Adipocyte (in vitro differentiated cells): ENCODE data around the gene C10orf67.
A peak's percentile ranks its signal among the peaks of the same experiment; 100 is the strongest.

Experiments used
- DNase-seq: peaks from one replicate; pipeline ENCODE4 v3.0.0-alpha.2; 2015; ENCODE audit warnings: low read depth
- H3K27me3 ChIP-seq: replicated peaks from 2 replicates; pipeline ENCODE4 v1.7.0; 2013; ENCODE audit warnings: mild to moderate bottlenecking, low read length, moderate library complexity; ENCODE audit not compliant: control insufficient read depth, insufficient read depth
- H3K36me3 ChIP-seq: 2 replicates; pipeline ENCODE4 v1.7.0; 2013; ENCODE audit warnings: low read length, mild to moderate bottlenecking, moderate library complexity; ENCODE audit not compliant: control insufficient read depth, insufficient read depth, severe bottlenecking
- H3K4me1 ChIP-seq: 2 replicates; pipeline ENCODE4 v1.7.0; 2013; ENCODE audit warnings: mild to moderate bottlenecking, low read length, moderate library complexity; ENCODE audit not compliant: control insufficient read depth, insufficient read depth
- H3K4me3 ChIP-seq: 2 replicates; pipeline ENCODE4 v1.7.0; 2013; ENCODE audit warnings: mild to moderate bottlenecking, low read length, moderate library complexity
- H3K9ac ChIP-seq: 2 replicates; pipeline ENCODE4 v1.7.0; 2013; ENCODE audit warnings: mild to moderate bottlenecking, low read length, moderate library complexity
- H3K9me3 ChIP-seq: 2 replicates; pipeline ENCODE4 v1.7.0; 2013; ENCODE audit warnings: mild to moderate bottlenecking, low read length, moderate library complexity; ENCODE audit not compliant: control insufficient read depth

C10orf67 gene

GRCh38 chr10:23174977-23175512 lies 169.6 kb downstream of the C10orf67 start:
- no peak for DNase-seq
- peaks cover under 1% of the 10 kb centered on the region for H3K4me1 ChIP-seq
- no peak overlapping the region for H3K9ac ChIP-seq
- peaks cover 68% of the 10 kb centered on the region for H3K27me3 ChIP-seq
- no peak overlapping the region for H3K4me3 ChIP-seq
- H3K9me3 ChIP-seq: peaks cover 4% of the 10 kb centered on the region
- H3K36me3 ChIP-seq: no peaks in the 10 kb centered on the region

DNA sequence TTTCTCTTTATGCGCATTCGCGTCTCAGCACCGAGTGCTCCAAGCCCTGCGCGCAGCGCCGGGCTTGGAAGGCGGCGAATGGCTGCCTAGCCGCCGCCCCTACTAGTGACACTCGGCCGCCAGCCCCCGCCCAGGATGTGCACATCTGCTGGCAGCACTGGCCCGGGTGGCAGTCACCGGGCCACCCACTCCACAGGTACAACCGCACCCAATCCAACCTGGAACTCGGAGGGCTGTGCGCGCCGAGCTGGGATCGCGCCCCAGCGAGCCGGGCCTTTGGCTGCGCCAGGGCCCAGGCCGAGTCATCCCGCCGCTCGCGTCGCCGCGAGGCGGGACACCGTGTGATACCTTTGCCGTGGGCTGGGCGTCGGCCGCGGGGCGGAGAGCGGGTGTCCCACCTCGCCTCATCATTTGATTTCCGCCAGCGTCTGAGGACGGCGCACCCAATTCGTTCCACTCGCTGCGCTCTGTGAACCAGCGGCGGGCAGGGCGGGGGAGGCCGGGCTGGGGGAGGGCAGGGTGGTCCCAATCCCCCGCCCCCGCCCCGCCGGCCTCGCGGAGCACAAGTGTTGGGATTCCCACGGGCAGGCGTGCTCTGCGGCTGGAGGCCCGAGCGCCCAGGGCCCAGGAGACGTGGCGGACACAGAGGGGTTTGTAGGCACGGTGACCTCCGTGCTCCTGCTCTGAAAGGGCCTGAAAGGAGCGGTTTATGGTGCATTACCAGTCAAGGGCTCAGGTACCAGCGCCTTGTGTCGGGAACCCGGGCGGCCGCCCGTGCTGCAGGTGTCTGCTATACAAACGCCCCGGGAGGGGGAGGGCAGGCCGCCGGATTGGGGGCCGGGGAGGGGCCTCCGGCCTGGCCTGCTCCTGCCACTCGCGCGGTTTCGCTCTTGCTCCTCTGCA lies 170.3 kb downstream of the C10orf67 start:
- Histone ChIP-seq H3K9me3 (peaks cover 4% of the 10 kb centered on the region), H3K4me1 (peaks cover 2% of the 10 kb centered on the region), H3K4me3 (no peak overlapping the region), H3K9ac (no peak overlapping the region), H3K27me3 (peaks cover 68% of the 10 kb centered on the region), H3K36me3 (no peaks in the 10 kb centered on the region)
- DNase-seq: no peak

DNA sequence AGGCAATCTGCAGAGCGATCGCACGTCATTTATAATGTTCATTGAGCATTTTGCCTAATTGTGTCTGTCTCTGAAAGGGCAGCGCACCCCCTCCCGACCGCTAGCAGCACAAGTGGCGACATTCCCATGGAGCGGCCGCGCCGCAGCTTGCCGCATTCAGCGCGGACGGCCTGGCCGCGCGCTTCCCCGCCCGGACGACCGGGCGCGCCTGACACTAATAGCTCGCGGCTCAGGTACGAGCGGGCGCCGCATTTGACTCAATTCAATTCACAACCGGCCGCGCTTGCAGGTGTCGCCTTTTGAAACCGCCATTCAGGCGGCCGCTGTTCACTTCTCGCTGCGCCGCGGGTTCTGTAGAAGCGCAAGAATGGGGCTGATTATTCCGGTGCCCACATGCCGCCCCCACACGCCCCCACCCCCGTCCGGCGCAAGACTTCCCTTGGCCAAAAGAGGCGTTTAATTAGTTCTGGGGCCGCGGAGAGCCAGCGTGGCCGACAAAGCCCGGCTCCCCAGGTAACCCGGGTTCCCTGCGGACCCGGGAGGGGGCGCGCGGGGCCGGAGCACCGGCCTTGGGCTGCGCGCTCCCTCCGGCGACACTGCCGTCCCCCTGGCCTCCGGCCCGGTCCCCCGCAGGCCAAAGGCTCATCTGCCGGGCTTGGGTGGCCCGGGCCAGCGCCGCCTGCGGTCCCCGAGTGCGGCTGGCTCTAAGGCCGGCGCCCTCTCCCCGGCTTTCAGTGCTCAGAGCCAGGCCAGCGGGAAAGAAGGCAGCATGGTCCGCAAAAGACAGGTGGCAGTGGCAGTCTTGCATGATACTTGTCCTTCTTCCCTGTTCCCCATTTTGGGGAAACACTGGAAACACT lies 171.2 kb downstream of the C10orf67 start:
- Histone ChIP-seq H3K4me3 (no peak overlapping the region), H3K4me1 (peaks cover 2% of the 10 kb centered on the region), H3K9ac (no peak overlapping the region), H3K9me3 (no peaks in the 10 kb centered on the region), H3K36me3 (no peaks in the 10 kb centered on the region), H3K27me3 (peaks cover 65% of the 10 kb centered on the region)
- DNase-seq: no peak

DNA sequence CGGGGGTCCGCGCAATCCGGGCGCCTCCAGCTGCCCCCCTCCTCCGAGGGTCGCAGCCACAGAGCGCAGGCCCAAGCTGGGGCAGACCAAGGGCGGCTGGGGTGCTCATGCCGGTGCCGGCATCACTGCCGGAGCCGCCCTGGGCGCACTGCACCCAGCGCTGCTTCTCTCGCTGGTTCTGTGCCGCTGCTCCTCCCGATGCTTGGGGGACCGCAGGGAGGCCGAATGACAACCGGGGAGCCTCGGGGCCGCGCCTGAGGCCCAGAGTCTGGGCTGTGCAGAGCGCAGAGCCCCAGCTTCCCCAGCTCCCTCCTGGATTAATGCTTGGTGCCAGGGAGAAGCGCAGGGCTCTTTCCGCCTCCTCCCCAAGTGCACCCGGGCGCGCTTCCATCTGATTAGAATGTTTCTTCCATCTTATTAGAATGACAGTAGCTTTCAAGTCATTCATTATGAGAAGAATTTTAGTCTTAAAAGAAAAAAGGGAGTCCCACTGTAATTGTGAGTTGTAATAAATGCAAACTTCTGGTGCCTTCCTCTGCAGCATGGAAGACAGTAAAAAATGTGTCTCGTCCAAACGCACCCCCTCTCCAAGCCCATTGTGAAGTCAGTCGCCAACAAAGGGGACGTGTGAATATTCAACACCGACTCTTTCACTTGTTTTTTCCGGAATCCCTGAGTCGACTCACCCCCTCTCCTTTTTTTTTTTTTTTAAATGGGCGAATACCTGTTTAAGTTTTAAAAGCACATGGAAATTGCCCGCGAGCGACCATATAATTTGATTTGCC lies 172.0 kb downstream of the C10orf67 start:
- H3K9ac ChIP-seq: no peak overlapping the region
- H3K9me3 ChIP-seq: no peaks in the 10 kb centered on the region
- peaks cover 64% of the 10 kb centered on the region for H3K27me3 ChIP-seq
- peaks cover 2% of the 10 kb centered on the region for H3K4me1 ChIP-seq
- H3K36me3 ChIP-seq: no peaks in the 10 kb centered on the region
- DNase-seq: no peak
- no peak overlapping the region for H3K4me3 ChIP-seq

- Histone ChIP-seq H3K9ac (no peak overlapping the region), H3K36me3 (no peaks in the 10 kb centered on the region), H3K4me1 (peaks cover 2% of the 10 kb centered on the region), H3K9me3 (no peaks in the 10 kb centered on the region), H3K4me3 (no peak overlapping the region), H3K27me3 (peaks cover 60% of the 10 kb centered on the region)
- peak; percentile 39 for DNase-seq
These were observed 173.2 kb downstream of the C10orf67 start for GRCh38 chr10:23171232-23171876.

DNA sequence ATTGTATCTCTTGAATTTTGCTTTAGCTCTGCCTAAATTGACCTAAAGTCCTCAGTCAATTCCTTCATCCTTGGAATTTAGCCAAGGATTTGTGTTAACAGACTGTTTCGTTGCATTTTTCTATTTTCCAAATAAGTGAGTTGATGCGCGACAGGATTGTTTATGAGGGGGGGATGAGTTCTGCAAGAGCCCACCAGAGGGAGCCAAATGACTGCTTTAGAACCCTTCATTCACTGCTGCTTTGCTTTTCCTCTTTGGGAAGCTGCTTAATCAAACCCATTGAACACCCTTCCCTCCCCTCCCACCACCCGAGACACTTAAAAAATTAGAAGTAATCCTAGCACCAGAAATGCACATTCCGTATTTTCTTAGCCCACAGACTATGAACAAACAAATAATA lies 186.2 kb downstream of the C10orf67 start:
- DNase-seq: peak; percentile 81
- Histone ChIP-seq H3K4me3 (peak overlapping the region; percentile 56), H3K4me1 (peaks cover 3% of the 10 kb centered on the region), H3K27me3 (peaks cover 32% of the 10 kb centered on the region), H3K36me3 (no peaks in the 10 kb centered on the region), H3K9ac (no peak overlapping the region), H3K9me3 (no peaks in the 10 kb centered on the region)

DNA sequence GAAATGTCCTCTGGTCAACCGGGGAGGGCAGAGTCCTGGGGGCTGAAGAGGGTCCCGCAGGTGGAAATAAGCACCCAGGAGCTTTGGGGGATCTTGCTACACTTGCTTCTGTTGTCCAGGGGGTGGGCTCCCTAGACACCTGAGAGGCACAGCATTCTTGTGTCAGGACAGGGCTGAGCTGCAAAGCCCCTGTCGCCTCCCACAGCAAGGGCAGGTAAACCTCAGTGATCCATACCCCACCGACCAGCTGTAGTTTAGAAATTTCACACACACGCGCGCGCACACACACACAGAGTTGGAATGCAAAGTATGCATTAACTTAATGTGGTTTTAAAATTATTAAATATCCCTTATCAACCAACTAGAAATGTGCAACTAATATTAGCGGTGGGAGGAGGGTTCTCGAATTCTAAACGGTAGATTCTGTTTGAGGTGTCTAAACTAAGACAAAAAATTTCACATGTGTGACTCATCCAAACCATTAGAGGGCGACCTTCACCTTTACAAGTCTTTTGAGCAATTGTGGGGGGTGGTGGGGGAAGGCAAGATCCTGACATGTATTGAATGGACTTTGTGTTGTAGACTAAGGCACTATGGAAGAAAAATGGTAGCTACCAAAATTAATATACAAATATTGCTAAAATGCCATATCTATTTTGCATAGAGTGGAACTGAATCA lies 186.8 kb downstream of the C10orf67 start:
- DNase-seq: peak; percentile 57
- peaks cover 3% of the 10 kb centered on the region for H3K4me1 ChIP-seq
- H3K27me3 ChIP-seq: peaks cover 32% of the 10 kb centered on the region
- peak overlapping the region; percentile 56 for H3K4me3 ChIP-seq
- no peaks in the 10 kb centered on the region for H3K36me3 ChIP-seq
- H3K9ac ChIP-seq: no peak overlapping the region
- no peaks in the 10 kb centered on the region for H3K9me3 ChIP-seq

- H3K9ac ChIP-seq: no peak overlapping the region
- no peaks in the 10 kb centered on the region for H3K9me3 ChIP-seq
- peaks cover 31% of the 10 kb centered on the region for H3K27me3 ChIP-seq
These were observed 187.3 kb downstream of the C10orf67 start for GRCh38 chr10:23157239-23157681.

DNA sequence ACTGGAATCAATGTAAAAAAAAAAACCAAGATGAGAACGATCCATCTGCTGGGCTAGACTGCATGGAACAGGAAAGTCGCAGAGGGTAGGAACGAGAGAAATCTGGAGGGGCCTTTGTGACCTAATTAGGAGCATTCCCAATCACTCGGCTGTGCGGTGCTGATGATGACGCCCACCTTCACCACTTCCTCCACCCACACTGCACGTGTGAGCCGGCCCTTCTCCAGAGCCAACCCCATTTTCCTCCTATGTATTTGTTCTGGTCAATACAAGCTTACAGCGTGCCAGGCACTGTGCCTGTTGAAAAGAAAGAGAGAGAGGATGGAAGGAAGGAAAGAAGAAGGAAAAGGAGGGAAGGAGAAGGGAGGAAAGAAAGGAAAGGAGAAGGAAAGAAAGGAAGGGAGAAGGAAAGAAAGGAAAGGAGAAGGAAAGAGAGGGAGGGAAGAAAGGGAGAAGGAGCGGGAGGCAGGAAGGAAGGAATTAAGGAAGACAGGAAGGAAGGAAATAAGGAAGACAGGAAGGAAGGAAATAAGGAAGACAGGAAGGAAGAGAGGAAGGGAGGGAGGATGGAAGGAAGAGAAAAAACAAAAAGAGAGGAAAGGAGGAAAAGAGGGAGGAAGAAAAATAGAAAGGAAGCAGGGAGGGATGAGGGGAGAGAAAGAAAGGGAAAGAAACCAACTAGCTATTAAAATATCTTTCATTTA lies 188.0 kb downstream of the C10orf67 start:
- DNase-seq: no peak
- no peaks in the 10 kb centered on the region for H3K36me3 ChIP-seq
- H3K4me1 ChIP-seq: peaks cover 3% of the 10 kb centered on the region
- H3K27me3 ChIP-seq: peaks cover 26% of the 10 kb centered on the region
- H3K9ac ChIP-seq: no peak overlapping the region
- no peaks in the 10 kb centered on the region for H3K9me3 ChIP-seq
- no peak overlapping the region for H3K4me3 ChIP-seq

More at GRCh38 chr10:23157239-23157681, 187.3 kb downstream of the C10orf67 start:
- no peaks in the 10 kb centered on the region for H3K36me3 ChIP-seq
- peaks cover 3% of the 10 kb centered on the region for H3K4me1 ChIP-seq
- H3K4me3 ChIP-seq: no peak overlapping the region
- DNase-seq: no peak
